Duodenal mucosa (tissue), 2 donors: ENCODE results near the gene ZDHHC11.
"Not testable (repeated sequence)": the region's sequence is repeated elsewhere in the genome, so short reads cannot be mapped to it uniquely, and the experiment has no call there.

Experiments
- H3K27ac ChIP-seq: one replicate; pipeline ENCODE4 v1.7.0; 2013; ENCODE audit warnings: low read depth, low read length
- H3K27me3 ChIP-seq, 2 donors: one replicate each; pipeline ENCODE4 v1.7.0; 2013; ENCODE audit warnings: low read length in 2 of 2, control low read depth in 1 of 2; ENCODE audit not compliant: insufficient read depth in 2 of 2, control insufficient read depth in 1 of 2
- H3K36me3 ChIP-seq, 2 donors: one replicate each; pipeline ENCODE4 v1.7.0; 2013; ENCODE audit warnings: low read length in 2 of 2, control low read depth in 1 of 2; ENCODE audit not compliant: insufficient read depth in 2 of 2, control insufficient read depth in 1 of 2
- H3K4me1 ChIP-seq, 2 donors: one replicate each; pipeline ENCODE4 v1.7.0; 2013; ENCODE audit warnings: low read length in 2 of 2, control low read depth in 1 of 2; ENCODE audit not compliant: insufficient read depth in 2 of 2, control insufficient read depth in 1 of 2
- H3K4me3 ChIP-seq, 2 donors: one replicate each; pipeline ENCODE4 v1.7.0; 2013; ENCODE audit warnings: low read length in 2 of 2, low read depth in 1 of 2
- H3K9ac ChIP-seq, 2 donors: one replicate each; pipeline ENCODE4 v1.7.0; 2013; ENCODE audit warnings: low read length in 2 of 2, low read depth in 1 of 2
- H3K9me3 ChIP-seq, 2 donors: one replicate each; pipeline ENCODE4 v1.7.0; 2013; ENCODE audit warnings: low read length in 2 of 2, control low read depth in 1 of 2; ENCODE audit not compliant: control insufficient read depth in 1 of 2

The ZDHHC11 gene

GRCh38 chr5:878677-879076 is 27.9 kb upstream of the ZDHHC11 start:
- not testable (repeated sequence) for H3K27me3 ChIP-seq, H3K27ac ChIP-seq, H3K4me1 ChIP-seq, H3K9ac ChIP-seq, H3K4me3 ChIP-seq, H3K9me3 ChIP-seq
- H3K36me3 ChIP-seq = peaks cover 43 to 74% of the 10 kb centered on the region in 2 donors

GRCh38 chr5:878125-878524 is 27.3 kb upstream of the ZDHHC11 start:
- H3K36me3 ChIP-seq = peaks cover 37 to 73% of the 10 kb centered on the region in 2 donors
- H3K9me3 ChIP-seq = no peaks in the 10 kb centered on the region
- no peak overlapping the region for H3K4me3 ChIP-seq

GRCh38 chr5:876398-877365 is 25.9 kb upstream of the ZDHHC11 start:
- Histone ChIP-seq H3K27ac (no peak overlapping the region), H3K4me1 (no peaks in the 10 kb centered on the region), H3K9me3 (no peaks in the 10 kb centered on the region), H3K27me3 (no peaks in the 10 kb centered on the region), H3K4me3 (no peak overlapping the region), H3K36me3 (peaks cover 36 to 67% of the 10 kb centered on the region in 2 donors), H3K9ac (no peak overlapping the region)

More at GRCh38 chr5:878125-878524, 27.3 kb upstream of the ZDHHC11 start:
- H3K27me3 ChIP-seq = no peaks in the 10 kb centered on the region
- no peak overlapping the region for H3K27ac ChIP-seq
- no peak overlapping the region for H3K9ac ChIP-seq
- no peaks in the 10 kb centered on the region for H3K4me1 ChIP-seq

GRCh38 chr5:875931-876330 is 25.1 kb upstream of the ZDHHC11 start:
- Histone ChIP-seq H3K27me3 (no peaks in the 10 kb centered on the region), H3K27ac (no peak overlapping the region), H3K9ac (no peak overlapping the region), H3K4me3 (no peak overlapping the region), H3K9me3 (no peaks in the 10 kb centered on the region), H3K4me1 (no peaks in the 10 kb centered on the region), H3K36me3 (peaks cover 36 to 67% of the 10 kb centered on the region in 2 donors)

GRCh38 chr5:873328-873727 is 22.5 kb upstream of the ZDHHC11 start:
- Histone ChIP-seq H3K36me3 (peaks cover 55 to 89% of the 10 kb centered on the region in 2 donors), H3K4me3 (no peak overlapping the region), H3K9me3 (no peaks in the 10 kb centered on the region), H3K9ac (no peak overlapping the region), H3K27me3 (no peaks in the 10 kb centered on the region), H3K27ac (no peak overlapping the region), H3K4me1 (peaks cover under 1 to 4% of the 10 kb centered on the region in 2 donors)

GRCh38 chr5:872301-872700 is 21.5 kb upstream of the ZDHHC11 start:
- Histone ChIP-seq H3K9me3 (no peaks in the 10 kb centered on the region), H3K36me3 (peaks cover 53 to 88% of the 10 kb centered on the region in 2 donors), H3K27me3 (no peaks in the 10 kb centered on the region), H3K9ac (no peak overlapping the region), H3K4me3 (no peak overlapping the region), H3K4me1 (peaks cover 7 to 14% of the 10 kb centered on the region in 2 donors), H3K27ac (no peak overlapping the region)

- H3K27me3 ChIP-seq = no peaks in the 10 kb centered on the region
- peaks cover 55 to 86% of the 10 kb centered on the region in 2 donors for H3K36me3 ChIP-seq
- no peaks in the 10 kb centered on the region for H3K9me3 ChIP-seq
- no peak overlapping the region for H3K4me3 ChIP-seq
- H3K9ac ChIP-seq = no peak overlapping the region
- H3K4me1 ChIP-seq = peaks cover 10 to 19% of the 10 kb centered on the region in 2 donors
- no peak overlapping the region for H3K27ac ChIP-seq
These were observed 21.0 kb upstream of the ZDHHC11 start for GRCh38 chr5:871596-872298.

GRCh38 chr5:870956-871355 is 20.2 kb upstream of the ZDHHC11 start:
- H3K27ac ChIP-seq = no peak overlapping the region
- no peak overlapping the region for H3K9ac ChIP-seq
- no peak overlapping the region for H3K4me3 ChIP-seq
- H3K4me1 ChIP-seq = peaks cover 11 to 19% of the 10 kb centered on the region in 2 donors
- H3K36me3 ChIP-seq = peaks cover 60 to 82% of the 10 kb centered on the region in 2 donors
- no peaks in the 10 kb centered on the region for H3K27me3 ChIP-seq
- no peaks in the 10 kb centered on the region for H3K9me3 ChIP-seq

- peaks cover 63 to 85% of the 10 kb centered on the region in 2 donors for H3K36me3 ChIP-seq
- H3K4me3 ChIP-seq = no peak overlapping the region
- H3K27ac ChIP-seq = no peak overlapping the region
- H3K4me1 ChIP-seq = peaks cover 11 to 19% of the 10 kb centered on the region in 2 donors
- H3K9me3 ChIP-seq = no peaks in the 10 kb centered on the region
- no peak overlapping the region for H3K9ac ChIP-seq
- H3K27me3 ChIP-seq = no peaks in the 10 kb centered on the region
These were observed 17.8 kb upstream of the ZDHHC11 start for GRCh38 chr5:868428-869135.
